ENCODE measurements around the gene OPRM1. TPM values are rescaled to one million over a fixed set of nuclear protein-coding genes. Genes with fewer than 3 reads are reported as not detected.

OPRM1 gene
- polyA plus RNA-seq, 1 donor (not counting 4 experiments of a cell fraction or from before 2014, with no cell fraction given) = not detected

DNA sequence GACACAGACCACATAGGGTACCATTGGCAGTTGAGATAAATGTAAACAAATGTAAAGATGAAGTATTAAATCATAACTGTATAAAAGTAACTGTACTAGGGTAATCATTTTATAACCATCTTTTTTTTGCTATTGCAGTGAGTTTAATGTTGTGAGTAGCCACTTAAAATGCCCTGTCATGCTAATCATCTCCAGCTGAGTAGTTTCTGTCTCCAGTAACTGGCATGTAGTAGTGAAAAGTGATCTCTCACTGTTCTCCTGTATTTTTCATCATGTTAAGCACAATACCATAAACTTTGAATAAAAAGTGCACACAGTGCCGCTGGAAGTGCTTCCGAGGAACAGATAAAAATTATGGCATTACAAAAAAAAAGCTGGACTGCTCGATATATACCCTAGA lies 45.0 kb upstream of the OPRM1 start:
- no peaks in the 10 kb centered on the region for H3K9me1 ChIP-seq (ENCODE audit: control insufficient read depth, extremely low read depth, insufficient read depth, low read length)
- no peak overlapping the region for H2AFZ ChIP-seq (ENCODE audit: control insufficient read depth, low read length)
- H3K9me3 ChIP-seq (ENCODE audit: control insufficient read depth, low read depth, low read length) = no peaks in the 10 kb centered on the region
- FAIRE-seq (no peak), DNase-seq (ENCODE audit: low read depth, low spot score) (no peak)
- no peaks in the 10 kb centered on the region for H3K36me3 ChIP-seq (ENCODE audit: control insufficient read depth in 2 of 2, extremely low read depth in 1 of 2, insufficient read depth in 2 of 2, low read length in 2 of 2)
- no peak overlapping the region for H3K4me3 ChIP-seq (ENCODE audit: control insufficient read depth in 2 of 3, extremely low read depth in 1 of 3, insufficient read depth in 2 of 3, low read depth in 1 of 3, low read length in 3 of 3)
- H4K20me1 ChIP-seq (ENCODE audit: control insufficient read depth, extremely low read depth, insufficient read depth, low read length) = no peaks in the 10 kb centered on the region
- H3K27me3 ChIP-seq (ENCODE audit: control insufficient read depth, extremely low read depth, insufficient read depth, low read length) = no peaks in the 10 kb centered on the region
- TF ChIP-seq CTCF (optimal IDR thresholded peaks at IDR 0.05 in 1 of 3, IDR thresholded peaks at IDR 0.05 in 1 of 3, conservative IDR thresholded peaks at IDR 0.05 in 1 of 3; ENCODE audit: extremely low read depth in 1 of 3, insufficient read depth in 2 of 3, low read length in 3 of 3) (no peak), EZH2 (IDR thresholded peaks at IDR 0.05; ENCODE audit: low read length) (no peak)
- H3K4me2 ChIP-seq (ENCODE audit: control insufficient read depth, extremely low read depth, insufficient read depth, low read depth, low read length) = no peak overlapping the region
- H3K79me2 ChIP-seq (ENCODE audit: control insufficient read depth, insufficient read depth, low read length) = no peaks in the 10 kb centered on the region
- dilution Hi-C loops (cut with MboI; ENCODE audit: extremely low pct_ligation_motif_present, low sequenced_read_pairs) = no loop called here
- no peaks in the 10 kb centered on the region for H3K4me1 ChIP-seq (ENCODE audit: control insufficient read depth, extremely low read depth, insufficient read depth, low read length)
- no peak overlapping the region for H3K9ac ChIP-seq (ENCODE audit: control insufficient read depth, extremely low read depth, insufficient read depth, low read length)
- no peak overlapping the region for H3K27ac ChIP-seq (ENCODE audit: control insufficient read depth, insufficient read depth, low read length)

DNA sequence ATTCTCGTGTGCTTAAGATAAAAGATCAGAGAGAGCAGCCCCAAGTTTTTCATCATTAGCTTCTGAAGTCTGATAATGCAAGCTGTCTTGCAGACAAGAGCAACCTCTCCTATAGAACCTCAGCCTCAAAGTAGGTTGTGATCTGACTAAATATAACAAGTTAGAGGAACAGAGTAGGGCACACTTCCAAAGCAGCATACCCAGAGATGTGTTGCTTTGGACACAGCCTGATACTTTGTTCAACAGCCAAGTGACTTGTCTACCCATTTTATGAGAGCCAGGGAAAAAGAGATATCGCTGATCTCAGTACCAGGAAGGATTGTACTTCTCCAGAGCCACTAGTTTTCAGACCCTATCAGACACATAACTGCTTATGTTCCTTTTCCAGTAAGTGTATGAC lies 44.2 kb upstream of the OPRM1 start:
- Histone ChIP-seq H3K4me2 (ENCODE audit: control insufficient read depth, extremely low read depth, insufficient read depth, low read depth, low read length) (no peak overlapping the region), H4K20me1 (ENCODE audit: control insufficient read depth, extremely low read depth, insufficient read depth, low read length) (no peaks in the 10 kb centered on the region), H3K4me3 (ENCODE audit: control insufficient read depth in 2 of 3, extremely low read depth in 1 of 3, insufficient read depth in 2 of 3, low read depth in 1 of 3, low read length in 3 of 3) (no peak overlapping the region), H3K9me1 (ENCODE audit: control insufficient read depth, extremely low read depth, insufficient read depth, low read length) (no peaks in the 10 kb centered on the region), H2AFZ (ENCODE audit: control insufficient read depth, low read length) (no peak overlapping the region), H3K36me3 (ENCODE audit: control insufficient read depth in 2 of 2, extremely low read depth in 1 of 2, insufficient read depth in 2 of 2, low read length in 2 of 2) (no peaks in the 10 kb centered on the region), H3K4me1 (ENCODE audit: control insufficient read depth, extremely low read depth, insufficient read depth, low read length) (no peaks in the 10 kb centered on the region), H3K79me2 (ENCODE audit: control insufficient read depth, insufficient read depth, low read length) (no peaks in the 10 kb centered on the region), H3K27me3 (ENCODE audit: control insufficient read depth, extremely low read depth, insufficient read depth, low read length) (no peaks in the 10 kb centered on the region), H3K27ac (ENCODE audit: control insufficient read depth, insufficient read depth, low read length) (no peak overlapping the region), H3K9ac (ENCODE audit: control insufficient read depth, extremely low read depth, insufficient read depth, low read length) (no peak overlapping the region), H3K9me3 (ENCODE audit: control insufficient read depth, low read depth, low read length) (no peaks in the 10 kb centered on the region)
- TF ChIP-seq CTCF (optimal IDR thresholded peaks at IDR 0.05 in 1 of 3, IDR thresholded peaks at IDR 0.05 in 1 of 3, conservative IDR thresholded peaks at IDR 0.05 in 1 of 3; ENCODE audit: extremely low read depth in 1 of 3, insufficient read depth in 2 of 3, low read length in 3 of 3) (no peak), EZH2 (IDR thresholded peaks at IDR 0.05; ENCODE audit: low read length) (no peak)
- dilution Hi-C loops (cut with MboI; ENCODE audit: extremely low pct_ligation_motif_present, low sequenced_read_pairs) = no loop called here
- DNase-seq (ENCODE audit: low read depth, low spot score) (no peak), FAIRE-seq (no peak)
